Measurements from ENCODE around the gene WDR88.

DNA sequence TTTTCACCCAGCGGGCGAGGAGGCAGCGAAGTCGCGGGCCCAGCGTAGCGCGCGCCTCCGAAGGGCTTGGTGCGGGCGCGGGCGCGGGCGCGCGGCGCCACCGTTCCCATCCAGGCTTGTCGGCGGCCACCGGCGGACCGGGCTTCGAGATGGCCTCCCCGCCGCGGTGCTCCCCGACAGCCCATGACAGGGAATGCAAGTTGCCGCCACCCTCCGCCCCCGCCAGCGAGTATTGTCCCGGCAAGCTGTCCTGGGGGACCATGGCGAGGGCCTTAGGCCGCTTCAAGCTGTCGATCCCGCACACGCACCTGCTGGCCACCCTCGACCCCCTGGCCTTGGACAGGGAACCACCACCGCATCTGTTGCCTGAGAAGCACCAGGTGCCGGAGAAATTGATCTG is at the start of gene WDR88:
- TF ChIP-seq, protein P1, sequence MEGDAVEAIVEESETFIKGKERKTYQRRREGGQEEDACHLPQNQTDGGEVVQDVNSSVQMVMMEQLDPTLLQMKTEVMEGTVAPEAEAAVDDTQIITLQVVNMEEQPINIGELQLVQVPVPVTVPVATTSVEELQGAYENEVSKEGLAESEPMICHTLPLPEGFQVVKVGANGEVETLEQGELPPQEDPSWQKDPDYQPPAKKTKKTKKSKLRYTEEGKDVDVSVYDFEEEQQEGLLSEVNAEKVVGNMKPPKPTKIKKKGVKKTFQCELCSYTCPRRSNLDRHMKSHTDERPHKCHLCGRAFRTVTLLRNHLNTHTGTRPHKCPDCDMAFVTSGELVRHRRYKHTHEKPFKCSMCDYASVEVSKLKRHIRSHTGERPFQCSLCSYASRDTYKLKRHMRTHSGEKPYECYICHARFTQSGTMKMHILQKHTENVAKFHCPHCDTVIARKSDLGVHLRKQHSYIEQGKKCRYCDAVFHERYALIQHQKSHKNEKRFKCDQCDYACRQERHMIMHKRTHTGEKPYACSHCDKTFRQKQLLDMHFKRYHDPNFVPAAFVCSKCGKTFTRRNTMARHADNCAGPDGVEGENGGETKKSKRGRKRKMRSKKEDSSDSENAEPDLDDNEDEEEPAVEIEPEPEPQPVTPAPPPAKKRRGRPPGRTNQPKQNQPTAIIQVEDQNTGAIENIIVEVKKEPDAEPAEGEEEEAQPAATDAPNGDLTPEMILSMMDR (IDR thresholded peaks at IDR 0.05; ENCODE audit: control extremely low read depth in 1 of 3, insufficient read depth in 1 of 3, low read depth in 1 of 3, low read length in 3 of 3), result no peak
- TF ChIP-seq BRCA1 (IDR thresholded peaks at IDR 0.05; ENCODE audit: low read depth, low read length), result no peak
- no peak for TF ChIP-seq POLR2AphosphoS5 (IDR thresholded peaks at IDR 0.05; ENCODE audit: low read depth, low read length)
- no peak for TF ChIP-seq EP300 (IDR thresholded peaks at IDR 0.05; ENCODE audit: borderline replicate concordance in 1 of 2, low read depth in 2 of 2, low read length in 2 of 2)
- TF ChIP-seq ZNF274 (IDR thresholded peaks at IDR 0.05; ENCODE audit: borderline replicate concordance, extremely low read depth, low read length), result no peak
- no peak for TF ChIP-seq EZH2 (IDR thresholded peaks at IDR 0.05; ENCODE audit: low read depth, low read length, severe bottlenecking)
- no peak for TF ChIP-seq RAD21 (IDR thresholded peaks at IDR 0.05 in 1 of 2, conservative IDR thresholded peaks at IDR 0.05 in 1 of 2; ENCODE audit: low read depth in 2 of 2, low read length in 2 of 2)
- no peak for TF ChIP-seq SIN3A (conservative IDR thresholded peaks at IDR 0.05 in 1 of 2, IDR thresholded peaks at IDR 0.05 in 1 of 2; ENCODE audit: low read depth in 1 of 2, low read length in 2 of 2)
- no peak for TF ChIP-seq EGR1 (IDR thresholded peaks at IDR 0.05; ENCODE audit: borderline replicate concordance, low read depth, low read length)
- TF ChIP-seq, protein P2, sequence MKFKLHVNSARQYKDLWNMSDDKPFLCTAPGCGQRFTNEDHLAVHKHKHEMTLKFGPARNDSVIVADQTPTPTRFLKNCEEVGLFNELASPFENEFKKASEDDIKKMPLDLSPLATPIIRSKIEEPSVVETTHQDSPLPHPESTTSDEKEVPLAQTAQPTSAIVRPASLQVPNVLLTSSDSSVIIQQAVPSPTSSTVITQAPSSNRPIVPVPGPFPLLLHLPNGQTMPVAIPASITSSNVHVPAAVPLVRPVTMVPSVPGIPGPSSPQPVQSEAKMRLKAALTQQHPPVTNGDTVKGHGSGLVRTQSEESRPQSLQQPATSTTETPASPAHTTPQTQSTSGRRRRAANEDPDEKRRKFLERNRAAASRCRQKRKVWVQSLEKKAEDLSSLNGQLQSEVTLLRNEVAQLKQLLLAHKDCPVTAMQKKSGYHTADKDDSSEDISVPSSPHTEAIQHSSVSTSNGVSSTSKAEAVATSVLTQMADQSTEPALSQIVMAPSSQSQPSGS (IDR thresholded peaks at IDR 0.05; ENCODE audit: low read length), result no peak
- TF ChIP-seq, protein P3, sequence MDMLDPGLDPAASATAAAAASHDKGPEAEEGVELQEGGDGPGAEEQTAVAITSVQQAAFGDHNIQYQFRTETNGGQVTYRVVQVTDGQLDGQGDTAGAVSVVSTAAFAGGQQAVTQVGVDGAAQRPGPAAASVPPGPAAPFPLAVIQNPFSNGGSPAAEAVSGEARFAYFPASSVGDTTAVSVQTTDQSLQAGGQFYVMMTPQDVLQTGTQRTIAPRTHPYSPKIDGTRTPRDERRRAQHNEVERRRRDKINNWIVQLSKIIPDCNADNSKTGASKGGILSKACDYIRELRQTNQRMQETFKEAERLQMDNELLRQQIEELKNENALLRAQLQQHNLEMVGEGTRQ (IDR thresholded peaks at IDR 0.05; ENCODE audit: low read length), result no peak
- TF ChIP-seq KDM1A (IDR thresholded peaks at IDR 0.05; ENCODE audit: borderline replicate concordance, low read length), result no peak
- TF ChIP-seq JUND (IDR thresholded peaks at IDR 0.05; ENCODE audit: low read length), result no peak
- no peak for TF ChIP-seq RBBP5 (IDR thresholded peaks at IDR 0.05; ENCODE audit: borderline replicate concordance, low read depth, low read length)

Data from H1 (cell line).